KOPT-K1 (cell line): ENCODE data around the gene GPR34.
"Not testable (repeated sequence)": the region's sequence is repeated elsewhere in the genome, so short reads cannot be mapped to it uniquely, and the experiment has no call there.

ENCODE experiments used
- H3K27ac ChIP-seq: fragments of 200-600 bp; sonication (generic); 2 replicates; pipeline ENCODE4 v1.5.1; 2016; ENCODE audit warnings: antibody characterized with exemption, mild to moderate bottlenecking, low read depth, low read length; ENCODE audit not compliant: poor library complexity, severe bottlenecking
- H3K36me3 ChIP-seq: fragments of 200-600 bp; sonication (generic); 2 replicates; pipeline ENCODE4 v1.5.1; 2017; ENCODE audit warnings: antibody characterized with exemption, mild to moderate bottlenecking, low read length, moderate library complexity; ENCODE audit not compliant: insufficient read depth
- H3K9me3 ChIP-seq: fragments of 200-600 bp; sonication (generic); 2 replicates; pipeline ENCODE4 v1.5.1; 2017; ENCODE audit warnings: antibody characterized with exemption, low read length, mild to moderate bottlenecking; ENCODE audit not compliant: insufficient read depth, poor library complexity, severe bottlenecking

Gene GPR34, protein sequence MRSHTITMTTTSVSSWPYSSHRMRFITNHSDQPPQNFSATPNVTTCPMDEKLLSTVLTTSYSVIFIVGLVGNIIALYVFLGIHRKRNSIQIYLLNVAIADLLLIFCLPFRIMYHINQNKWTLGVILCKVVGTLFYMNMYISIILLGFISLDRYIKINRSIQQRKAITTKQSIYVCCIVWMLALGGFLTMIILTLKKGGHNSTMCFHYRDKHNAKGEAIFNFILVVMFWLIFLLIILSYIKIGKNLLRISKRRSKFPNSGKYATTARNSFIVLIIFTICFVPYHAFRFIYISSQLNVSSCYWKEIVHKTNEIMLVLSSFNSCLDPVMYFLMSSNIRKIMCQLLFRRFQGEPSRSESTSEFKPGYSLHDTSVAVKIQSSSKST

DNA sequence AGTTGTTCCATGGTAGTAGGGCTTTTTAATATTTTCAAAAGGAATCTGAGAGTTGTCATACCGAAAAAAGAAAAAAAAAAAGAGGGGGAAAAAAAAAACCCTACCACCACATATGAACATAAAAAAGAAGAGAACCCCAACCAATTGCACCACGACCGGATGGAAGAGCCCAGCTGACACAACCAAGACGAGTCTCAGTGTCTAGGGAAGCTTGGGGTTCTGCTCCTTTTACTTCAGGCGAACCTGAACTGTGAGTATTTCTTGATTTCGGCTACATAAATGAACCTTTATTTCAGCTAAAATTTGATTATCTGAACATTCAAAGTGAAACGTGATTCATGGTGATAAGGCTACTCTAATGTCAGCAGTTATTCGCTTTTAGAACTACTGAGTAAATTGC lies at the start of gene GPR34:
Gene GPR34, plus strand, starts transcription at position 139 of the 400 bp plus-strand sequence. CDS start 6,661 bp downstream, outside the sequence.
- H3K36me3 ChIP-seq = no peaks in the 10 kb centered on the region
- H3K27ac ChIP-seq = no peak within 1 kb of the TSS
- no peaks in the 10 kb centered on the region for H3K9me3 ChIP-seq

DNA sequence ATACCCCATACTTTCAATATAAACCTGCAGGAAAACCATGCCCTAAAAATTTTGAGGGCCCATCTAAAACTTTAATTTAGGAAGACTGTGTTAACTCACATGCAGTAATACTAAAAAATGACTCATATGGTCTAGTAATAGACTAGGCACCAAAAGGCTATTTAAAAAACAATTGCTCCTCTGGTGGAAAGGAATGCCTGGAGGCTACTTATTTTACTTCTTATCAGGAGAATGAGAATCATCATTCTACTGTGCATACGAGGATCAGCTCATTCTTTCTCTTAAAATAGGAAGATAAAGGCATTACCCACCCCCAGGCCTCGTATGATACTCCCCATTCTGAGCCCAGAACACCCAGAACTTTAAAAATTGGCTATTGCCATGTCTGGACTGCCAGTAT lies 42.6 kb upstream of the GPR34 start:
- not testable (repeated sequence) for H3K27ac ChIP-seq, H3K36me3 ChIP-seq
- peaks cover 16% of the 10 kb centered on the region for H3K9me3 ChIP-seq

DNA sequence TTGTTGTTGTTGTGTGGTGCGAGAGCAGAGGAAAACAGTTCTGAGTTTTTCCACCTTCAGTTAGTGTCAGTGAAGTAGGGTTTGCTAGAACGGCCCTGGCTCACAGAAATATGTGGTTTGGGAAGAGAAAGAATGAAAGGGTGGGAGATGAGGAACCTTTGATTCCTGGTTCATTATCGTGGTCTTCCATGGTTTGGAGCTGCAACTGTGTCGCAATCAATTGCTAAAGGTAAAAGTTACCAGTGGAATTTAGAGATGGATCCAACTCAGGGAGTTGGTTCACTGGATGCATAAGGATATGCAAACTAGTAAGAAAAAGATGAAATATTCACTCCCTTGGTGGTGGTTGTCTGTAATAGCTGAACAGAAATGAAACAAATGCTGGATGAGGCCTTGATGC lies 35.6 kb upstream of the GPR34 start:
- no peak overlapping the region for H3K27ac ChIP-seq
- peaks cover 51% of the 10 kb centered on the region for H3K36me3 ChIP-seq
- no peaks in the 10 kb centered on the region for H3K9me3 ChIP-seq

DNA sequence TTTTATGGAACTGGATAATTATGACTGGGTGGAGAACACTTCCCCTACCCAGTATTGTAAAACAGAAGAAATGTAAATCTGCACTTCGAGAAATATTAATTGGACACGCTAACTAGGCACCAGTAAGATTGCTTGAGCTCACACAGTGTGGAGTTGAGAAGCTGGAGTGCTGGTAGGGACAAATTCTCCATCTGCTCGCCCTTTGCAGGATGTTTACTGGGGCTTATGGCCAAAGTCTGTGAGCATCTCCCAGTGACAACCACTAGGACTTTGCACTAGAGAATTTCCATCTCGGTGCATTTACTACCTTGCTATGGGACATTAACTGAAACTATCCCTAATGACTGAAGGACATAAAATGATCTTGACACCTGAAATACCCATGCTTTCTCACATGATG lies 33.7 kb upstream of the GPR34 start:
- Histone ChIP-seq H3K27ac (no peak overlapping the region), H3K9me3 (no peaks in the 10 kb centered on the region), H3K36me3 (peaks cover 62% of the 10 kb centered on the region)

DNA sequence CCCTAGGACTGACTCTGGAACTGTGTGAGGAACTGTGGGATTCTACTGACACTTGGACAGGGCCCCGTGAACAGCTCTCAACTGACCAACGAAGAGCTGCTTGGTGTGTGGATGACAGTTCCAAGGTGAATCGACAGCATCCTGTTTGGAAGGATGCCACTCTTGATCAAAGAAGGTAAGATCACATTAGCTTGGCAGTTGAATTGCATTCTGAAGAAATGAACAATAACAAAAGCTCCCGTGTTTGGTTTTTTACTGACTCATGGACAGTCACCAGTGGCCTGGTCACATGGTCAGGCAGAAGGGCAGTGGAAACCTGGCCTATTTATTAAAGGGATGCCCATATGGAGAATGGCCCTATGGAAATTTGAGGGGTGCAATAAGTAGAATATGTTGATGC lies 33.1 kb upstream of the GPR34 start:
- no peaks in the 10 kb centered on the region for H3K9me3 ChIP-seq
- peaks cover 61% of the 10 kb centered on the region for H3K36me3 ChIP-seq
- no peak overlapping the region for H3K27ac ChIP-seq

DNA sequence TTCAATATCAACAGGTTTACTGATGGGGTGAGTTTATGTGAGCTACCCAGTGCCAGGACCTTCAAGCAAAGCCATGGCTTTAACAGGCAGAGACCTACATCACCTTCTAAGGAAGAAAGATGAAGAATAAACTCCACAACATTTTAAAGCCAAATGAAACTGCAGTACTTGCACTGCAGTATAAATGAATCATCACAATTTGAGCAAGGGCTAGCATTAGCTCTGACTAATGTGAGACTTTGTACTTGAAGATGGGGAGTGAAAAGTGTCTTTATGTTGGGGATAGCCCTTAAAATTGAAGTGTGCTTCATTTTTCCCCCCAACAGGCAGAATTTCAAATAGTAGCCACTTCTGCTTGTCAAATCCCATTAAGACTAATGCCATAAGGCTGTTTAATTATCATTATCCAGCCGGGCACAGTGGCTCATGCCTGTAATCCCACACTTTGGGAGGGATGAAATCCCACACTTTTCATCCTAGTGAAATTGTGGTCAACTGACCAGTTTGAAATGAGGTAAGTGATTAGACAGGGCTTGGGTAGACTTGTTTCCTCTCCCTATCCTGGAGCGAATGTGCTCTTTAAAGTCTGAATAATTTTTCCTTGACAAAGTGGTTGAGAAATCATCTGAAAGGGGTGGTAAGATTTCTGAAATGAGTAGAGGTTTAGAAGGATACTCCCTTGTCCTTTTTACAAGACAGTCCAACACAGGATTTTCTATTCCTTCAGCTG lies 27.2 kb upstream of the GPR34 start:
- no peaks in the 10 kb centered on the region for H3K9me3 ChIP-seq
- H3K27ac ChIP-seq = no peak overlapping the region
- H3K36me3 ChIP-seq = peaks cover 38% of the 10 kb centered on the region

DNA sequence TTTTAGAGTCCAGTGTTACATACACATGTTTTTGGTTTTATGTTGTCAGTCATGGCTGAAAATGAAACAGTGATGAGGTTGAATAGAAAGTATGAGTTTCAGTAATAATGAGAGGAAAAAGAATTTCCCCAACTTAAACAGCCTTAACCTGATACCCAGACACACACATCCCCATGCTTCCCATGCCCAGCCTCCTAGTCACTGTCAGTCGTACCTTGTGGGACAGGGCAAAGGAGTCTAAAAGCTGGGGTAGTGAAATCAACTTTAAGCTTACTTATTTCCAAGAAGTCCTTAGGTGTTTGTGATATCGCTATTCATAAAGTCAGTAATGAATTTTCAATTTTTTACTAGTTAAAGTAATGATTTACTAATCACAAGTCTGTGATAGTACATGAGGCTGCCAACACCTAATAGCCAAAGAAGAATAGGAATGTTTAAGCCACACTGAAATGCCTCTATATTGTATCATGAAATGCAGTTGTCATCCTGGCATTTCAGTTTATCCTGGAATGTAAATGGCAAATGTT lies 24.3 kb upstream of the GPR34 start:
- Histone ChIP-seq H3K27ac (no peak overlapping the region), H3K9me3 (no peaks in the 10 kb centered on the region), H3K36me3 (peaks cover 16% of the 10 kb centered on the region)

DNA sequence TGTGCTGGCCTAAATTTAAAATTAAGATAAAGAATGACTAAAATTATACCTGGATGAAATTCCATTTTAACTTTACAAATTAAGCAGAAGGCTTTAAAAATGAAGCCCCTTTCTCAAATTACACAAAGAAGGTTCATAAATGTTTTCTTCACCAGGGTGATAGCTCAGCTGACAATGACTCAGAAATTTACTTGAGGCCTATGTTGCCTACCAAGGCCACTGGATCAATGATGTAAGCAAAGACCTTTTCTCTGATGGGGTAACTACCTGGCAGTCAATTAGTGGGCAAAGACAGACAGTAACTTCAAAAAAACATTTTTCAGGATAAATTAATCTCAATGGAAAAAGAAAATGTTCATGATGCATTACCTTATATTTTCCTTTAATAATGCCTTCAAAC lies 23.9 kb upstream of the GPR34 start:
- Histone ChIP-seq H3K9me3 (no peaks in the 10 kb centered on the region), H3K27ac (no peak overlapping the region)

DNA sequence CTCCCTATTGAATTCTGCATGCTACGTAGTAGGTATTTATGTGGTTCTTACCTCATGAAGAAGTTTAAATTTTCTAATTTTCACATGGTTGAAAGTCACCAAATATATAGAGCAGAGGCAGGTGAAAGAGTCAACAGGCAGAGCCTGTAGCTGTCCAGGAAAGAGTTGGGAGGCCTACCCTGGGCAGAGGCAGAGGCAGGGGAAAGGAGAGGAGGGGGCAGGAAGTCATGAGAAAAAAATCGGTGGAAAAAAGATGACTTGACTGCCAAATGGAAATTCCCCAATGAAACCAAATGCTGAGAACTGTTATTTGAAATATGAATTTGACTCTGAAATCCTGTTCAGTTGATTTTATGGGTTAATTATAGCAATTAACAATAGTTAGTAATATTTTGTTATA lies 23.1 kb upstream of the GPR34 start:
- no peaks in the 10 kb centered on the region for H3K9me3 ChIP-seq
- H3K36me3 ChIP-seq = peaks cover 15% of the 10 kb centered on the region
- H3K27ac ChIP-seq = no peak overlapping the region

More for the DNA sequence above, 23.9 kb upstream of the GPR34 start:
- H3K36me3 ChIP-seq = peaks cover 16% of the 10 kb centered on the region

DNA sequence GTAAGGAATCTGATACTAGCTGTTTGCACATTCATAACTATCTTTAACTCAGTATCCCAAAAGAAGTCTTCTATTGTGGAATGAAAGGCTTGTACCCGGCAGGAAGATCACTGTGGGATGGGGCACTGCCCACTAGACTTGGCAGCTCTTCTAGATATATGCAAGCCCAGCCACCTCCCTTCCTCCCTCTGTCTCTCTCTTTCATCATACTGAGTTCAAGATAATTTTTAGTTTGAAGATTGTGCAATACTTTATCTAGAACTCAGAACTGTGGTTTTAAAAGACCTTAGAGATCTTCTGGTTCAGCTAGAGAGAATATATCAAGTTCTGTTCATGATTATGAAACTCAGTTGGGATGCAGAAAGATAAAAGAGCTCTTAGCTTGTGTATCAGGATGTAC lies 22.5 kb upstream of the GPR34 start:
- Histone ChIP-seq H3K9me3 (no peaks in the 10 kb centered on the region), H3K27ac (no peak overlapping the region), H3K36me3 (peaks cover 20% of the 10 kb centered on the region)

DNA sequence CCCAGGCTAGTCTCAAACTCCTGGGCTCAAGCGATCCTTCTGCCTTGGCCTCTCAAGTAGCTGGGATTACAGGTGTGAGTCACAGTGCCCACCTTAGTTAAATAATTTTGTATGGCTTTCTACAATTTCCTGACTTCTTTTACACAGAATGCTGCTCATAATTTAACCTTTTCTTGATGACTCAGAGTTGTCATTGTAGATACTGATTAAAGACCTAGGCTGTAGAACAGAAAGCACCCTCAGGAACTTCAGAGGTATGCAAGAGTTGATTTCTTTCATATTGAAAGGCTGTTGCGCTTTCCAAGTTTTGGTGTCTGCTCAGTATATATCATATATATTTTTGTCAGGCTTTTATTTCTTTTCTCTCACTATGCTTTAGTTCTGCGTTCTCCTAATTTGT lies 21.1 kb upstream of the GPR34 start:
- peaks cover 22% of the 10 kb centered on the region for H3K36me3 ChIP-seq
- no peaks in the 10 kb centered on the region for H3K9me3 ChIP-seq
- no peak overlapping the region for H3K27ac ChIP-seq

DNA sequence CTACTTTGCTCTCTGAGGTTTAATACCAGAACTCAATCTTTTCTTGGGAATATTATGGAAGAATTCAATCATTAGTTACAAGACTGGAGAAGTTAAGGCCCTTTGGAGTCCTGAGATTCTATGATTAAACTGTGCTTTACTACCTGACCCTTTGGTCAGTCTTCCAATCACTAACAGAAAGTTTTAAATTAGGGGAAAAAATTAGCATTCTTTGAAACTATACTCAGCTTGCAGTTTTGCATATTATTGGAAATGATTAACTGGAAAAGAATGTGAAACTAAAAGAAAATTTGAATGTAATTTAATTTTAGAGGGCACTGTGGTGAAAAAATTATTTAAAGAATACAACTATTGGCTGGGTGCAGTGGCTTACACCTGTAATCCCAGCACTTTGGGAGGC lies 18.7 kb upstream of the GPR34 start:
- Histone ChIP-seq H3K27ac (no peak overlapping the region), H3K9me3 (no peaks in the 10 kb centered on the region), H3K36me3 (peaks cover 12% of the 10 kb centered on the region; the same call in 1 of the 2 replicates)

DNA sequence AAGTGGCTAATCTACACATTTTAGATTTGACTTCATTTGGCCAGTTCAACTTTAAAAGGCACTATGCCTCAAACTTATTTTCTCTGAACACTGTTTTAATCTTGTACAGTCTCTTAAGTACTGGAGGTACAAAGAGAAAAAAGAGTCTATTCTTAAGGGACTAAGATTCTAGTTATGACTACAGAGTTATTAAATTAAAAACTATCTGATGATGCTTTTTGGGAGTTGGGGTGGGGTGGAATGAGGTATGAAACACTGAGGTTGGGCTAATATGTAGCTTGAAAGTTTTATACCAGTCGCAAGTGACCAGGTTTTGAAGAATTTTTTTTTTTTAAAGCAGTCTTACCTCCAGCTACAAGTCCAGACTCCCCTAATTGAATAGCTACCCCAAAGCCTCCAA lies 17.7 kb upstream of the GPR34 start:
- H3K9me3 ChIP-seq = no peaks in the 10 kb centered on the region
- H3K36me3 ChIP-seq = peaks cover 11% of the 10 kb centered on the region; the same call in 1 of the 2 replicates
- H3K27ac ChIP-seq = no peak overlapping the region

DNA sequence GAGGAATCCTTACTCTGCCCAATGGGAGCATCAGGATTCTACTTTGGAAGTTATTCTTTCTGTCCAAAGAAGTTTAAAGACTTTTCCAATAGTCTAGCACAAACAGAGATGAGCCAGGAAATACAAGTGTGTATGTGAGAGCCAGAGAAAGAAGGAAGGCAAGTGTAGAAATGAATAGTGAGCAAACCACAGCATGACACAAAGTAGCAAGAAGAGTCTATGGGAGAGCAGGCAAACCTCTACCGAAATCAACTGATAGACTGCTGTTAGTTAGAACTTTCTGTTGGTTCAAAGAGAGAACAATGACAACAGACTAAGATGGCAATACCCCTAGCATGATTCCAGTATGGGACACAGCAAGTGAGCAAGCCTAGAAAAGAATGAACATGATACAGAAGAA lies 16.1 kb upstream of the GPR34 start:
- no peak overlapping the region for H3K27ac ChIP-seq
- H3K9me3 ChIP-seq = no peaks in the 10 kb centered on the region

DNA sequence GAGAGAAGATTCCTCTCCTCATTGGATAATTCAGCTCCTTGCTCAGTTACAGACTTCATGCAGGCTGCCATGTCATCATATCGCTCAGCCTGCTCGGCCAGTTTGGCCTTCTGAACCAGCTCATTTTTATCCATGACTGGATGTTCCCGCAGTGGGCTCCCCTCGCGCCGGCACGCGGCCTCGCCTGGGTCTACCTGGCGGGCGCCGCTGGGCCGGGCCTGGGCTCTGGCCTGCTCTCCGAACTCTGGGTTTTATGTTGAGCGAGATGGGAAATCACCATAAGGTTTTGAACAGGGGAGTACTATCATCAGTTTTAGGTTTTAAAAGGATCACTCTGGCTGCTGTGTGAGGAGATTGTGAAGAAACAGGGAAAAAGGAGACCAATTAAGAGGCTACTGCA lies 12.4 kb upstream of the GPR34 start:
- not testable (repeated sequence) for H3K36me3 ChIP-seq, H3K9me3 ChIP-seq, H3K27ac ChIP-seq

More for the DNA sequence above, 16.1 kb upstream of the GPR34 start:
- peaks cover 11% of the 10 kb centered on the region; the same call in 1 of the 2 replicates for H3K36me3 ChIP-seq
